Measurements from ENCODE around the gene ACAT1. TPM values are rescaled to one million over a fixed set of nuclear protein-coding genes. Genes with fewer than 3 reads are reported as not detected.
A peak's percentile ranks its signal among the peaks of the same experiment; 100 is the strongest.
"Not testable (repeated sequence)": the region's sequence is repeated elsewhere in the genome, so short reads cannot be mapped to it uniquely, and the experiment has no call there.

Gene ACAT1
- total RNA-seq = 66.2 TPM
- polyA plus RNA-seq = 83.3 TPM

DNA sequence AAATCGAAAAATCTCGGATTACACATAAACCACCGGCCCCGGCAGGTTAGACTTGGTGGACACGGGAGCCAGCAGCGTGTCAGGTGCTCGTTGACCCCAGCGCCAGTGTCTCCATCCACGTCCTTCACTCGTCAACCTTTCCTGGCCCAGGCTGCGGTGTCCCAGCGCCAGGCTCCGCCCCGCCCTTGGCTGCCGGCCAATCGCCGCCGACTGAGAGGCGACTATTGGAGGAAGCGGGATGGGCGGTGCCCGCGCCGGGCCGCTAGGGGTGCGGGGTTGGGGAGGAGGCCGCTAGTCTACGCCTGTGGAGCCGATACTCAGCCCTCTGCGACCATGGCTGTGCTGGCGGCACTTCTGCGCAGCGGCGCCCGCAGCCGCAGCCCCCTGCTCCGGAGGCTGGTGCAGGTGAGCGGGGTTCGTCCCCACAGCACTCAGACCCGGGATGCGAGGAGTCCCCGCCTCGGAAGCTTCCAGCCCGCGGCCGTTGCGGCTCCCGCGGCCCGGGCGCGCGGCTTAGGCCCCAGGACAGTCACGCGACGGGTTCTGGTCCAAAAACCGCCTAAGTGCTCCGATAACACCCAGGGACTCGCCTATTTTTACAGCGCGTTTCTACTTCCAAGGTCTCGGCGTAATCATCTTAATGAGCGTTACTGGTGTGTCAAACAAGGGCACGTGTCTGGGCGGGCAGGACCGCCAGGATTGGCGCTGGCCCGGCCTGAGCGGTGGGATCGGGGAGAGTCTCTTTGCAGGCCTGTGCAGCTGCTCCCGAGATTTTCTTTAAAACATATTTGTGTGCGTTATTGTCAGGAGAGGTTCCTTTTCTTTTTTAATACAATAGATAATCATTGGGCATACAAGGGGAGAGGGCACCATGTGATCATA lies at the start of gene ACAT1:
Gene ACAT1, plus strand, starts transcription at position 294 of the 882 bp plus-strand sequence. Its CDS starts 40 bp downstream, at position 334.
- under 1% methylated on average over 73 of the region's 73 CpGs for WGBS
- Histone ChIP-seq H3K4me3 (ENCODE audit: low read depth, low read length) (peak within 1 kb of the TSS; percentile 65), H3K27ac (ENCODE audit: low read depth) (peak within 1 kb of the TSS; percentile 84), H3K36me3 (ENCODE audit: insufficient read depth) (no peaks in the 10 kb centered on the region), H3K4me1 (ENCODE audit: insufficient read depth) (no peaks in the 10 kb centered on the region)
- DNase-seq (ENCODE audit: extremely low spot score) = peak; percentile 72

DNA sequence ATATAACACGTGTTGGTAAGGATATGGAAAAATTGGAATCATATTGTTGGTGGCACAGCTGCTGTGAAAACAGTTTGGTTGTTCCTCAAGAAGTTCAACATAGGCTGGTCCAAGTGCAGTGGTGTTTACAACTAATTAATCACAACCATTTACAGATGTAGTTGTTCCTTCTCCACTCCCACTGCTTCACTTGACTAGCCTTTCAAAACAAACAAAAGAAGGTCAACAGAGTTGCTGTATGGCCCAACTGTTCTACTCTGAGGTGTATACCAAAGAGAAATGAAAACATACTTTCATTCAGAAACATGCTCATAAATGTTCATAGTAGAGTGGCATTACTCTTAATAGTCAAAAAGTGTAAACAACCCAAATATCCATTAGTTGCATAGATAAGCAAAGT lies 36.6 kb upstream of the ACAT1 start:
- Histone ChIP-seq H3K4me3 (ENCODE audit: low read depth, low read length) (no peak overlapping the region), H3K27ac (ENCODE audit: low read depth) (no peak overlapping the region), H3K36me3 (ENCODE audit: insufficient read depth) (peaks cover 3% of the 10 kb centered on the region), H3K4me1 (ENCODE audit: insufficient read depth) (no peaks in the 10 kb centered on the region)
- DNase-seq (ENCODE audit: extremely low spot score) = no peak
- 84% methylated on average over 1 of the region's 1 CpG for WGBS

DNA sequence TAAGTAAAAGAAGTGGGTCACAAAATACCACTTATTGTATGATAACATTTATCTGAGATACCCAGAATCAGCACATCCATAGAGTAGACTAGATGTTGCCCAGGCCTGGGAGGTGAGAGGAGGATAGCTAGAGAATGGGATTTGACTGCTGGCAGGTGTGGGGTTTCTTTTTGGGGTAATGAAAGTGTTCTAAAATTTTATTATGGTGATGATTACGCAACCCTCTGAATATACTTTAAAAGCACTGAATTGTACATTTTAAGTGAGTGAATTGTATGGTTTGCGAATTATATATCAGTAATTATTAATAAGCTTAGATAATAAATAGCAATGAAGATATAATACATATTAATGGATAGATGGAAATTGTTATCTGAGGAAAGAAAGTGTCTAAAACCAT lies 35.7 kb upstream of the ACAT1 start:
- DNase-seq (ENCODE audit: extremely low spot score) = no peak
- WGBS = 97% methylated on average over 2 of the region's 2 CpGs
- no peaks in the 10 kb centered on the region for H3K4me1 ChIP-seq (ENCODE audit: insufficient read depth)
- H3K36me3 ChIP-seq (ENCODE audit: insufficient read depth) = peaks cover 3% of the 10 kb centered on the region
- no peak overlapping the region for H3K4me3 ChIP-seq (ENCODE audit: low read depth, low read length)
- no peak overlapping the region for H3K27ac ChIP-seq (ENCODE audit: low read depth)

GRCh38 chr11:108092134-108092533 lies 29.2 kb upstream of the ACAT1 start:
- no peak overlapping the region for H3K4me3 ChIP-seq (ENCODE audit: low read depth, low read length)
- 46% methylated on average over 2 of the region's 2 CpGs for WGBS
- peaks cover 3% of the 10 kb centered on the region for H3K36me3 ChIP-seq (ENCODE audit: insufficient read depth)
- no peak for DNase-seq (ENCODE audit: extremely low spot score)
- H3K4me1 ChIP-seq (ENCODE audit: insufficient read depth) = peaks cover 2% of the 10 kb centered on the region
- no peak overlapping the region for H3K27ac ChIP-seq (ENCODE audit: low read depth)

DNA sequence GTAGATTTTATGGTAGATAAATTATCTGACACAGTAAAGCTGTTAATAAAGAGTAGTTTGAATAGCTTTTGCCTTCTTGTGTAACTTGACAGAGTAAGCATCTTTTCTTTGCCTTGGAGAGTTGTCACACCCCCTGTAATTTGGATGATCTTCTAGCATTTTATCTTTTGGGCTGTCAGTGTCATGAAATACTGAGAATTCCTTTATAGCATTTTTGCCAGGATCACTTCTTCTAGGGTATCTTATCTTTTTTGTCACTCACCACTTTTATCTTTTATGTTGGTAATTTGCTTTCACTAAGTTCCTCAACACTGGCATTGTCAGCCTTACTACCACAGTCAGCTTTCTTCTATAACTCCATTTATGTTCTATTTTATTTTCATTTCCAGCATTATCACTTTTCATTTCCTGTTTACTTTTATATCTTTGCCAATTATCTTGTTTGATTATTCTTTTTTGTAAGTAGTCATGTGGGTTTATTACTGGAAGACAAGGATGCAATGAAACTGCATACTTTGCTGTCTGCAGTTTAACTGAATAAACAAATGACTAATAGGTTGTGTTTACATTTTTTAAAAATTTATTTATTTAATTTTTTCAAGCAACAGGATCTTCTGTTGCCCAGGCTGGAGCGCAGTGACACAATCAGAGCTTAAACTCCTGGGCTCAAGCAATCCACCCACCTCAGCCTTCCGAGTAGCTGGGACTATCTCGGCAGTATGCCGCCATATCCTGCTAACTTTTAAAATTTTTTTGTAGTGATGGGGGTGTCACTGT lies 28.1 kb upstream of the ACAT1 start:
- Histone ChIP-seq H3K36me3 (ENCODE audit: insufficient read depth) (peaks cover 3% of the 10 kb centered on the region), H3K4me3 (ENCODE audit: low read depth, low read length) (no peak overlapping the region), H3K27ac (ENCODE audit: low read depth) (no peak overlapping the region), H3K4me1 (ENCODE audit: insufficient read depth) (peaks cover 2% of the 10 kb centered on the region)
- no peak for DNase-seq (ENCODE audit: extremely low spot score)
- 62% methylated on average over 4 of the region's 4 CpGs for WGBS

DNA sequence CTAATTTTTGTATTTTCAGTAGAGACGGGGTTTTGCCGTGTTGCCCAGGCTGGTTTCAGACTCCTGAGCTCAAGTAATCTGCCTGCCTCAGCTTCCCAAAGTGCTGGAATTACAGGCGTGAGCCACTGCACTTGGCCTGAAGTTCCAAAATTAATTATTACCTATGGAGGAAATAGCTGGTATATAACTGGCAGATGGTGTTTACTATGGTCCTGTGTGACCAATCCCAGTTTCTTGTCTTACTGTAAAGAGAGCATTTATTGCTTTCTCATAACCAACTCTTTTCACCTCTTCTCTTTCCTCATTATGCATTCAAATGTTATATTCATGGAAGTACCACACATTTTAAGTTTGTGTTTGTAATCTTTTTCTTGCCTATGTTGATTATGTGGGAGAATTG lies 24.2 kb upstream of the ACAT1 start:
- H3K4me1 ChIP-seq (ENCODE audit: insufficient read depth) = peaks cover 2% of the 10 kb centered on the region
- WGBS = 98% methylated on average over 3 of the region's 3 CpGs
- H3K27ac ChIP-seq (ENCODE audit: low read depth) = no peak overlapping the region
- no peak overlapping the region for H3K4me3 ChIP-seq (ENCODE audit: low read depth, low read length)
- DNase-seq (ENCODE audit: extremely low spot score) = no peak
- H3K36me3 ChIP-seq (ENCODE audit: insufficient read depth) = peaks cover 2% of the 10 kb centered on the region

GRCh38 chr11:108101090-108101775 lies 20.1 kb upstream of the ACAT1 start:
- Histone ChIP-seq H3K4me3 (ENCODE audit: low read depth, low read length) (no peak overlapping the region), H3K36me3 (ENCODE audit: insufficient read depth) (peaks cover 2% of the 10 kb centered on the region), H3K4me1 (ENCODE audit: insufficient read depth) (no peaks in the 10 kb centered on the region), H3K27ac (ENCODE audit: low read depth) (no peak overlapping the region)
- 92% methylated on average over 1 of the region's 1 CpG for WGBS
- no peak for DNase-seq (ENCODE audit: extremely low spot score)

GRCh38 chr11:108111126-108111525 lies 10.2 kb upstream of the ACAT1 start:
- WGBS = 93% methylated on average over 4 of the region's 4 CpGs
- DNase-seq (ENCODE audit: extremely low spot score) = no peak
- no peak overlapping the region for H3K27ac ChIP-seq (ENCODE audit: low read depth)
- no peak overlapping the region for H3K4me3 ChIP-seq (ENCODE audit: low read depth, low read length)
- no peaks in the 10 kb centered on the region for H3K4me1 ChIP-seq (ENCODE audit: insufficient read depth)
- peaks cover 2% of the 10 kb centered on the region for H3K36me3 ChIP-seq (ENCODE audit: insufficient read depth)

DNA sequence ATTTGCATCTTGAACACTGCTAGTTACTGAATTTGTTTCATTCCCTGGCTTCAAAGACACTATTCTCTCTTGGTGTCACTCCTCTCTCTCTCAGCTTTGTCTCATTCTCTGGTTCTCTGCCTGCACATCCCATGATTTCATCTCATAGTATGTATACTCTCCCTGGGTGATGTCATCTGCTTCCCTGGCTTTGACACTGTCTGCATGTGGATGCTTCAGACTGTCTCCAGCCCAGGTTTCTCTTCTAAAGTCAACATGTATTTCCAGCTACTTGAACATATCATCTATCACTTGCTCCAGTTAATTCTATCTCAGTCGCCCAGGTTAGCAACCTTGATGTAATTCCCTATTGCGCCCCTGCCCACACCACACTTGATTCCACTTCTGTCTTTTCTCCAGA lies 9.3 kb upstream of the ACAT1 start:
- no peak for DNase-seq (ENCODE audit: extremely low spot score)
- WGBS = 93% methylated on average over 2 of the region's 2 CpGs
- Histone ChIP-seq H3K4me1 (ENCODE audit: insufficient read depth) (no peaks in the 10 kb centered on the region), H3K27ac (ENCODE audit: low read depth) (no peak overlapping the region), H3K36me3 (ENCODE audit: insufficient read depth) (peaks cover 2% of the 10 kb centered on the region), H3K4me3 (ENCODE audit: low read depth, low read length) (no peak overlapping the region)

GRCh38 chr11:108115500-108116140 lies 5.7 kb upstream of the ACAT1 start:
- no peaks in the 10 kb centered on the region for H3K36me3 ChIP-seq (ENCODE audit: insufficient read depth)
- H3K4me1 ChIP-seq (ENCODE audit: insufficient read depth) = no peaks in the 10 kb centered on the region
- DNase-seq (ENCODE audit: extremely low spot score) = no peak
- H3K27ac ChIP-seq (ENCODE audit: low read depth) = no peak overlapping the region
- 23% methylated on average over 5 of the region's 5 CpGs for whole genome bisulfite sequencing
- no peak overlapping the region for H3K4me3 ChIP-seq (ENCODE audit: low read depth, low read length)

GRCh38 chr11:108117746-108118371 lies 3.5 kb upstream of the ACAT1 start:
- Histone ChIP-seq H3K27ac (ENCODE audit: low read depth) (no peak overlapping the region), H3K4me1 (ENCODE audit: insufficient read depth) (no peaks in the 10 kb centered on the region), H3K36me3 (ENCODE audit: insufficient read depth) (no peaks in the 10 kb centered on the region), H3K4me3 (ENCODE audit: low read depth, low read length) (no peak overlapping the region)
- DNase-seq (ENCODE audit: extremely low spot score) = no peak

DNA sequence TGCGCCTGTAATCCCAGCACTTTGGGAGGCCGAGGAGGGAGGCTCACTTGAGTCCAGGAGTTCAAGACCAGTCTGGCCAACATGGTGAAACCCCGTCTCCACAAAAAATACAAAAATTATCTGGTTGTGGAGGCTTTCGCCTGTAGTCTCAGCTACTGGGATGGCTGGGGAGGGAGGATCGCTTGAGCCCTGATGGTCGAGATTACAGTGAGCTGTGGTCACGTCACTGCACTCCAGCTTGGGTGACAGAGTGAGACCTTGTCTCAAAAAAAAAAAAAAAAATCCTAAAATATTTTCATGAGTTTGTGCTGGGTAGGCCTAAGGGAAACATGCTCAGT lies 462 bp upstream of the ACAT1 start:
- peak overlapping the region; percentile 65 for H3K4me3 ChIP-seq (ENCODE audit: low read depth, low read length)
- not testable (repeated sequence) for DNase-seq (ENCODE audit: extremely low spot score); H3K27ac ChIP-seq (ENCODE audit: low read depth); H3K4me1 ChIP-seq (ENCODE audit: insufficient read depth); H3K36me3 ChIP-seq (ENCODE audit: insufficient read depth)
- 66% methylated on average over 7 of the region's 7 CpGs for WGBS

GRCh38 chr11:108122166-108122628 lies 830 bp downstream of the ACAT1 start:
- H3K36me3 ChIP-seq (ENCODE audit: insufficient read depth) = no peaks in the 10 kb centered on the region
- WGBS = 23% methylated on average over 9 of the region's 9 CpGs
- H3K4me1 ChIP-seq (ENCODE audit: insufficient read depth) = no peaks in the 10 kb centered on the region
- no peak for DNase-seq (ENCODE audit: extremely low spot score)
- H3K4me3 ChIP-seq (ENCODE audit: low read depth, low read length) = peak overlapping the region; percentile 65
- H3K27ac ChIP-seq (ENCODE audit: low read depth) = no peak overlapping the region
